Effector memory CD4-positive, alpha-beta T cell (primary cell): ENCODE measurements around the gene WNT9A.

Experiments used
- DNase-seq, 3 donors: peaks; one replicate each; pipeline ENCODE4 v3.0.0-alpha.2; 2020
- H3K27ac ChIP-seq: 2 replicates; pipeline ENCODE4 v1.7.0; 2013; ENCODE audit warnings: mild to moderate bottlenecking, low read length, moderate library complexity; ENCODE audit not compliant: insufficient read depth, poor library complexity, severe bottlenecking
- H3K27me3 ChIP-seq: replicated peaks from 2 replicates; pipeline ENCODE4 v1.7.0; 2013; ENCODE audit warnings: mild to moderate bottlenecking, low read length; ENCODE audit not compliant: insufficient read depth, control insufficient read depth, poor library complexity, severe bottlenecking
- H3K36me3 ChIP-seq: 2 replicates; pipeline ENCODE4 v1.7.0; 2013; ENCODE audit warnings: mild to moderate bottlenecking, low read length, moderate library complexity; ENCODE audit not compliant: control insufficient read depth, insufficient read depth
- H3K4me1 ChIP-seq: 2 replicates; pipeline ENCODE4 v1.7.0; 2013; ENCODE audit warnings: low read length, mild to moderate bottlenecking; ENCODE audit not compliant: control insufficient read depth, insufficient read depth, poor library complexity, severe bottlenecking
- H3K4me3 ChIP-seq: 2 replicates; pipeline ENCODE4 v1.7.0; 2013; ENCODE audit warnings: low read length, low read depth, mild to moderate bottlenecking; ENCODE audit not compliant: insufficient read depth, poor library complexity, severe bottlenecking
- H3K9me3 ChIP-seq: 2 replicates; pipeline ENCODE4 v1.7.0; 2013; ENCODE audit warnings: mild to moderate bottlenecking, low read length, moderate library complexity; ENCODE audit not compliant: control insufficient read depth

Gene WNT9A

GRCh38 chr1:227922501-227923352 is 25.0 kb downstream of the WNT9A start:
- Histone ChIP-seq H3K9me3 (no peaks in the 10 kb centered on the region), H3K27me3 (no peaks in the 10 kb centered on the region), H3K4me3 (no peak overlapping the region), H3K4me1 (no peaks in the 10 kb centered on the region), H3K36me3 (no peaks in the 10 kb centered on the region), H3K27ac (no peak overlapping the region)
- no peak for DNase-seq

- Histone ChIP-seq H3K4me3 (no peak overlapping the region), H3K27ac (no peak overlapping the region), H3K9me3 (no peaks in the 10 kb centered on the region), H3K36me3 (no peaks in the 10 kb centered on the region), H3K4me1 (no peaks in the 10 kb centered on the region), H3K27me3 (no peaks in the 10 kb centered on the region)
- no peak for DNase-seq
Observed at GRCh38 chr1:227921461-227922185, 26.1 kb downstream of the WNT9A start.

GRCh38 chr1:227920896-227921295 is 26.8 kb downstream of the WNT9A start:
- no peak overlapping the region for H3K4me3 ChIP-seq
- no peak overlapping the region for H3K27ac ChIP-seq
- H3K9me3 ChIP-seq = no peaks in the 10 kb centered on the region
- no peaks in the 10 kb centered on the region for H3K4me1 ChIP-seq
- no peaks in the 10 kb centered on the region for H3K36me3 ChIP-seq
- DNase-seq = no peak
- H3K27me3 ChIP-seq = no peaks in the 10 kb centered on the region

GRCh38 chr1:227920426-227920825 is 27.3 kb downstream of the WNT9A start:
- H3K9me3 ChIP-seq = no peaks in the 10 kb centered on the region
- DNase-seq = no peak
- H3K4me3 ChIP-seq = no peak overlapping the region
- no peak overlapping the region for H3K27ac ChIP-seq
- no peaks in the 10 kb centered on the region for H3K27me3 ChIP-seq
- no peaks in the 10 kb centered on the region for H3K36me3 ChIP-seq
- no peaks in the 10 kb centered on the region for H3K4me1 ChIP-seq

- no peaks in the 10 kb centered on the region for H3K4me1 ChIP-seq
- no peak for DNase-seq
- no peaks in the 10 kb centered on the region for H3K9me3 ChIP-seq
- H3K27me3 ChIP-seq = no peaks in the 10 kb centered on the region
- no peak overlapping the region for H3K27ac ChIP-seq
- no peak overlapping the region for H3K4me3 ChIP-seq
- H3K36me3 ChIP-seq = no peaks in the 10 kb centered on the region
Observed at GRCh38 chr1:227919906-227920305, 27.8 kb downstream of the WNT9A start.

- Histone ChIP-seq H3K4me1 (no peaks in the 10 kb centered on the region), H3K4me3 (no peak overlapping the region), H3K27me3 (no peaks in the 10 kb centered on the region), H3K36me3 (no peaks in the 10 kb centered on the region), H3K27ac (no peak overlapping the region), H3K9me3 (no peaks in the 10 kb centered on the region)
- DNase-seq = no peak
Observed at GRCh38 chr1:227918736-227919135, 29.0 kb downstream of the WNT9A start.

- no peaks in the 10 kb centered on the region for H3K9me3 ChIP-seq
- no peaks in the 10 kb centered on the region for H3K27me3 ChIP-seq
- H3K4me1 ChIP-seq = no peaks in the 10 kb centered on the region
- no peak overlapping the region for H3K27ac ChIP-seq
- no peak overlapping the region for H3K4me3 ChIP-seq
- no peak for DNase-seq
- no peaks in the 10 kb centered on the region for H3K36me3 ChIP-seq
Observed at GRCh38 chr1:227918083-227918700, 29.5 kb downstream of the WNT9A start.

- no peaks in the 10 kb centered on the region for H3K36me3 ChIP-seq
- DNase-seq = no peak
- H3K9me3 ChIP-seq = no peaks in the 10 kb centered on the region
- no peaks in the 10 kb centered on the region for H3K4me1 ChIP-seq
- no peak overlapping the region for H3K27ac ChIP-seq
- no peak overlapping the region for H3K4me3 ChIP-seq
- no peaks in the 10 kb centered on the region for H3K27me3 ChIP-seq
Observed at GRCh38 chr1:227917081-227917950, 30.4 kb downstream of the WNT9A start.

- Histone ChIP-seq H3K36me3 (no peaks in the 10 kb centered on the region), H3K27me3 (no peaks in the 10 kb centered on the region), H3K4me3 (no peak overlapping the region), H3K4me1 (no peaks in the 10 kb centered on the region), H3K9me3 (no peaks in the 10 kb centered on the region), H3K27ac (no peak overlapping the region)
- no peak for DNase-seq
Observed at GRCh38 chr1:227916655-227917054, 31.1 kb downstream of the WNT9A start.
